GM12892 (cell line): ENCODE data around the gene HSF5.

Experiments used
- POLR2A ChIP-seq: IDR thresholded peaks from 2 replicates; pipeline ENCODE4 v1.6.1; 2011; ENCODE audit warnings: low read depth, low read length, control low read depth
- POLR2AphosphoS5 ChIP-seq: IDR thresholded peaks from 2 replicates; pipeline ENCODE4 v1.6.1; 2011; ENCODE audit warnings: low read depth, low read length, control low read depth

- TF ChIP-seq POLR2A (no peak), POLR2AphosphoS5 (no peak)
Observed at GRCh38 chr17:58390884-58391283, 97.3 kb downstream of the HSF5 start.
